K562 (cell line): ENCODE measurements around the gene BCL10. TPM values are rescaled to one million over a fixed set of nuclear protein-coding genes. Genes with fewer than 3 reads are reported as not detected.
A peak's percentile ranks its signal among the peaks of the same experiment; 100 is the strongest.

Experiments
- ASH1L ChIP-seq: fragments of 450-650 bp; IDR thresholded peaks from 2 replicates; pipeline ENCODE4 v1.6.1; 2018; ENCODE audit warnings: borderline replicate concordance, mild to moderate bottlenecking, low read depth; ENCODE audit not compliant: partially characterized antibody
- CHCHD3 ChIP-seq: fragments of 250-450 bp; sonication (Bioruptor Pico); IDR thresholded peaks from 2 replicates; pipeline ENCODE4 v2.1.2; 2022; ENCODE audit warnings: mild to moderate bottlenecking
- CTBP1 ChIP-seq: fragments of 450-650 bp; IDR thresholded peaks from 2 replicates; pipeline ENCODE4 v1.6.1; 2016; ENCODE audit warnings: borderline replicate concordance
- DDX20 ChIP-seq: fragments of 450-650 bp; IDR thresholded peaks from 2 replicates; pipeline ENCODE4 v1.6.1; 2016; ENCODE audit warnings: missing genetic modification characterization, low read depth, mild to moderate bottlenecking, missing compliant biosample characterization, moderate library complexity
- ELF2 ChIP-seq: fragments of 250-450 bp; sonication (Bioruptor Pico); IDR thresholded peaks from 2 replicates; pipeline ENCODE4 v1.5.0; 2021; ENCODE audit warnings: mild to moderate bottlenecking
- ELF4 ChIP-seq: fragments of 450-650 bp; formaldehyde crosslinking; IDR thresholded peaks from 2 replicates; pipeline ENCODE4 v1.4.0; 2022; ENCODE audit warnings: missing genetic modification characterization
- ELK3 ChIP-seq: fragments of 450-650 bp; formaldehyde crosslinking; IDR thresholded peaks from 2 replicates; pipeline ENCODE4 v1.4.0; 2020; ENCODE audit warnings: mild to moderate bottlenecking
- EP400 ChIP-seq: fragments of 450-650 bp; IDR thresholded peaks from 2 replicates; pipeline ENCODE4 v1.6.1; 2017; ENCODE audit warnings: antibody characterized with exemption, mild to moderate bottlenecking, moderate library complexity
- FOXA1 ChIP-seq: fragments of 450-650 bp; IDR thresholded peaks from 2 replicates; pipeline ENCODE4 v1.6.1; 2016; ENCODE audit warnings: mild to moderate bottlenecking, borderline replicate concordance
- GABPB2 ChIP-seq: fragments of 250-450 bp; sonication (Bioruptor Pico); conservative IDR thresholded peaks from 2 replicates; pipeline ENCODE4 v1.5.1; 2021; ENCODE audit warnings: mild to moderate bottlenecking
- HEY1 ChIP-seq: fragments of 250-450 bp; sonication (Bioruptor Pico); IDR thresholded peaks from 2 replicates; pipeline ENCODE4 v1.5.0; 2020; ENCODE audit warnings: mild to moderate bottlenecking, moderate library complexity, borderline replicate concordance
- HNRNPL ChIP-seq: fragments of 200-400 bp; formaldehyde crosslinking; IDR thresholded peaks from 2 replicates; pipeline ENCODE4 v1.6.1; 2017; ENCODE audit warnings: low read depth, mild to moderate bottlenecking, low read length
- HNRNPLL ChIP-seq: fragments of 200-400 bp; formaldehyde crosslinking; IDR thresholded peaks from 2 replicates; pipeline ENCODE4 v1.6.1; 2017; ENCODE audit warnings: low read length, low read depth, mild to moderate bottlenecking; ENCODE audit not compliant: poor library complexity, severe bottlenecking
- ID3 ChIP-seq, 2 experiments: fragments of 250-450 bp in 1 of 2; fragments of 450-650 bp in 1 of 2; sonication (Bioruptor Pico) in 1 of 2; IDR thresholded peaks; 2 replicates each; pipeline versions ENCODE4 v1.6.1 to v1.8.0; 2016 to 2021; ENCODE audit warnings: mild to moderate bottlenecking in 2 of 2, moderate library complexity in 2 of 2, missing compliant biosample characterization in 1 of 2, missing genetic modification characterization in 1 of 2
- NBN ChIP-seq: fragments of 450-650 bp; IDR thresholded peaks from 2 replicates; pipeline ENCODE4 v1.6.1; 2016; ENCODE audit warnings: low read depth, mild to moderate bottlenecking
- PHF20 ChIP-seq: fragments of 450-650 bp; IDR thresholded peaks from 2 replicates; pipeline ENCODE4 v1.6.1; 2018; ENCODE audit not compliant: partially characterized antibody
- PYGO2 ChIP-seq: fragments of 450-650 bp; IDR thresholded peaks from 2 replicates; pipeline ENCODE4 v1.6.1; 2016; ENCODE audit warnings: mild to moderate bottlenecking, missing genetic modification characterization, moderate library complexity, missing compliant biosample characterization
- RBFOX2 ChIP-seq: fragments of 200-400 bp; formaldehyde crosslinking; IDR thresholded peaks from 2 replicates; pipeline ENCODE4 v1.6.1; 2017; ENCODE audit warnings: low read depth, mild to moderate bottlenecking, low read length, moderate library complexity
- RBM22 ChIP-seq: fragments of 200-400 bp; formaldehyde crosslinking; IDR thresholded peaks from 2 replicates; pipeline ENCODE4 v1.6.1; 2018; ENCODE audit warnings: low read length, low read depth; ENCODE audit not compliant: poor library complexity, severe bottlenecking
- RUNX1 ChIP-seq: sonication (generic); IDR thresholded peaks from 2 replicates; pipeline ENCODE4 v1.6.1; 2016; ENCODE audit warnings: antibody characterized with exemption, low read depth
- SETDB1 ChIP-seq: IDR thresholded peaks from one replicate; pipeline ENCODE4 v1.6.1; 2012; ENCODE audit warnings: low read length, control low read depth, inconsistent platforms
- ZC3H11A ChIP-seq: IDR thresholded peaks from 2 replicates; pipeline ENCODE4 v1.6.1; 2012; ENCODE audit warnings: low read depth, low read length, improper control_type of control experiment
- ZNF23 ChIP-seq: fragments of 250-450 bp; sonication (Bioruptor Pico); IDR thresholded peaks from 2 replicates; pipeline ENCODE4 v1.4.0; 2020; ENCODE audit warnings: mild to moderate bottlenecking
- ZNF232 ChIP-seq: sonication (generic); formaldehyde crosslinking; IDR thresholded peaks from 2 replicates; pipeline ENCODE4 v1.8.0; 2022; ENCODE audit warnings: mild to moderate bottlenecking, missing genetic modification reagents
- ZNF282 ChIP-seq: sonication (generic); formaldehyde crosslinking; IDR thresholded peaks from 2 replicates; pipeline ENCODE4 v1.8.1; 2023; ENCODE audit warnings: missing genetic modification reagents
- ZNF384 ChIP-seq: IDR thresholded peaks from 2 replicates; pipeline ENCODE4 v1.6.1; 2012; ENCODE audit warnings: low read depth, low read length, improper control_type of control experiment
- polyA plus RNA-seq, 8 experiments: library from polyadenylated mRNA; depleted of rRNA in 4 of 8; stranded (reverse) in 5 of 8; unstranded in 3 of 8; fragments of >200 nt; fragmentation: Nextera tagmentation in 2 of 8; fragmentation: Illumina TruSeq in 1 of 8; extraction: Ambion mirVana in 2 of 8; extraction: Trizol in 1 of 8; gene quantifications; 2 replicates each; pipeline versions ENCODE4 v1.2.1 to v1.2.3, GENCODE V29; 2011 to 2014; ENCODE audit warnings: inconsistent platforms in 1 of 8, missing spikeins in 1 of 8
- total RNA-seq, 7 experiments: library from RNA; depleted of rRNA in 6 of 7; stranded (reverse); fragments of >200 nt in 6 of 7; fragmentation: Illumina TruSeq in 2 of 7; extraction: Trizol in 2 of 7; gene quantifications; 2 replicates each; pipeline versions ENCODE4 v1.2.1 to v1.2.3, GENCODE V29; 2011 to 2021; ENCODE audit warnings: low replicate concordance in 1 of 7
- TF ChIP-seq, protein P1 (sequence below): sonication (generic); formaldehyde crosslinking; IDR thresholded peaks from 2 replicates; pipeline ENCODE4 v1.8.1; 2023; ENCODE audit warnings: mild to moderate bottlenecking, missing genetic modification reagents

Gene BCL10
- total and polyA plus RNA-seq, 9 of the 15 experiments (the other 6 are each of a cell fraction or from before 2014, with no cell fraction given): 8.0 to 19.4 (median 12.3) TPM

- TF ChIP-seq SETDB1 (no peak), ASH1L (no peak), NBN (peak; percentile 61; the same call in 1 of the 2 replicates), RUNX1 (no peak), PHF20 (no peak), GABPB2 (CRISPR knock-in tag) (no peak), RBFOX2 (no peak), ID3 (CRISPR knock-in tag; IDR thresholded peaks at IDR 0.05) (no peak), ID3 (tag; IDR thresholded peaks at IDR 0.05) (no peak), RBM22 (no peak), HNRNPL (no peak), HNRNPLL (no peak), PYGO2 (tag) (no peak), ZNF23 (CRISPR knock-in tag) (0 out of 2 replicates have a peak, but pooled peaks have one; percentile 47), DDX20 (tag) (no peak), EP400 (0 out of 2 replicates have a peak, but pooled peaks have one; percentile 28), ZNF282 (no peak), ZNF384 (no peak), ELF2 (CRISPR knock-in tag) (no peak), CTBP1 (no peak), ELF4 (CRISPR knock-in tag) (no peak), ZNF232 (no peak), HEY1 (no peak), FOXA1 (no peak), CHCHD3 (CRISPR knock-in tag) (no peak), ELK3 (CRISPR knock-in tag) (no peak), ZC3H11A (no peak)
- TF ChIP-seq, protein P1, sequence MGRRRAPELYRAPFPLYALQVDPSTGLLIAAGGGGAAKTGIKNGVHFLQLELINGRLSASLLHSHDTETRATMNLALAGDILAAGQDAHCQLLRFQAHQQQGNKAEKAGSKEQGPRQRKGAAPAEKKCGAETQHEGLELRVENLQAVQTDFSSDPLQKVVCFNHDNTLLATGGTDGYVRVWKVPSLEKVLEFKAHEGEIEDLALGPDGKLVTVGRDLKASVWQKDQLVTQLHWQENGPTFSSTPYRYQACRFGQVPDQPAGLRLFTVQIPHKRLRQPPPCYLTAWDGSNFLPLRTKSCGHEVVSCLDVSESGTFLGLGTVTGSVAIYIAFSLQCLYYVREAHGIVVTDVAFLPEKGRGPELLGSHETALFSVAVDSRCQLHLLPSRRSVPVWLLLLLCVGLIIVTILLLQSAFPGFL: no peak
These were observed 32.0 kb downstream of the BCL10 start (continued) for GRCh38 chr1:85244271-85245061.
